Thyroid gland (tissue), 4 donors: ENCODE data around the gene AMER2. TPM values are rescaled to one million over a fixed set of nuclear protein-coding genes. Genes with fewer than 3 reads are reported as not detected.
A peak's percentile ranks its signal among the peaks of the same experiment; 100 is the strongest.

Experiments used
- DNase-seq, 2 donors: peaks; one replicate each; pipeline ENCODE4 v3.0.0-alpha.2; 2019
- H3K27ac ChIP-seq, 3 donors: fragments of 200-600 bp; sonication (generic); 1 replicate in 2 of 3; 2 replicates in 1 of 3; pipeline ENCODE4 v1.5.1; 2016 to 2019; ENCODE audit warnings: mild to moderate bottlenecking in 1 of 3, moderate library complexity in 1 of 3
- H3K27me3 ChIP-seq: fragments of 200-600 bp; sonication (generic); one replicate; pipeline ENCODE4 v1.5.1; 2019
- H3K36me3 ChIP-seq, 2 donors: fragments of 200-600 bp; sonication (generic); one replicate each; pipeline ENCODE4 v1.5.1; 2016 to 2019
- H3K4me1 ChIP-seq, 2 donors: fragments of 200-600 bp; sonication (generic); one replicate each; pipeline ENCODE4 v1.5.1; 2017 to 2019
- H3K4me3 ChIP-seq, 3 donors: fragments of 200-600 bp; sonication (generic); replicated peaks in 1 of 3; 1 replicate in 2 of 3; 2 replicates in 1 of 3; pipeline ENCODE4 v1.5.1; 2016; ENCODE audit warnings: mild to moderate bottlenecking in 1 of 3
- H3K9me3 ChIP-seq: fragments of 200-600 bp; sonication (generic); one replicate; pipeline ENCODE4 v1.5.1; 2017
- POLR2A ChIP-seq, 2 donors: fragments of 450-650 bp; IDR thresholded peaks; one replicate each; pipeline ENCODE4 v1.6.1; 2017; ENCODE audit warnings: antibody characterized with exemption in 2 of 2, mild to moderate bottlenecking in 2 of 2, moderate library complexity in 1 of 2
- WGBS, 2 donors: methylation state at CpG; one replicate each; pipeline ENCODE4 v1.1.5; 2017; 5-methylcytosine and 5-hydroxymethylcytosine counted together
- intact Hi-C: fragments of 100-400 bp; cut with DNase I; formaldehyde crosslinking; loops from one replicate; pipeline ENCODE4 v1.15.1; 2023
- total RNA-seq, 4 donors: library from RNA; depleted of rRNA; stranded (reverse); fragments of >200 nt; gene quantifications; one replicate each; pipeline ENCODE4 v1.2.3, GENCODE V29; 2016
- TF ChIP-seq, protein P1 (sequence below), 6 experiments: fragments of 200-600 bp in 3 of 6; fragments of 450-650 bp in 3 of 6; sonication (generic) in 3 of 6; IDR thresholded peaks; one replicate each; pipeline ENCODE4 v1.5.1; 2016 to 2019; ENCODE audit warnings: antibody characterized with exemption in 6 of 6, mild to moderate bottlenecking in 2 of 6, inconsistent platforms in 1 of 6, moderate library complexity in 1 of 6

AMER2 gene
- total RNA-seq, 4 donors from 2014 or later: under 0.01 TPM; not detected in 2

DNA sequence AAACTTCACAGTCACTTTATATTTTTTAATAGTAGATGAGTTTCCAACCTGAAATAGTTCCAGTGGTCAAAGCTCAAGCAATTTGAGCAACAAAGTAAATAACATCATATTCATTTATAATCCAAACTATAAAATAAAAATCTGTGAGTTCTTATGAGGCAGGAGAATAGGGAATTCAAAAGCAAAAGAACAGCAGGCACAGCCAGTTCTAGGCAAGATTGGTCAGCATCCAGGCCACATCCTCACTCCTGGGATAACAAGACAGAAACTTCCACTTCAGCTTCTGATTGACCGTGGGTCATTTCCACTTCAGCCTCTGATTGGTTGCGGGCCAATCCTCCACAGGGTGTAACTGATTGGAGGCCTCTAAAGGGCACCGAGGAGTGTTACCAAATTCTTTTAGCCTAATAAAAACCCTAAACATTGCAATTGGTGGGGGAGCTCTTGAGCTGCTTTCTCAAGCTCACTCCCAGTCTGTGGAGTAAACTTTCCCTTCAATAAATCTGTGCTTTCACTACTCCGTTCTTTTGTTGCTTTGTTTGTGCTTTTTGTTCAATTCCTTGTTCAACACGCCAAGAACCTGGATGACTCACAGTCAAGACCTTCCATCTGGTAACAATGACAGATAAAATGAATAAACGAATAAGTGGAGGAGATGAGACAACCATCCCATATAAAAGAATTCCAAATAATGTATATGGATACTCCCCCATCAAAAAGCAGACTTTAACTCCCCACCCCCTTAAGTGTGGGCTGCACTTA, 42.6 kb upstream of the AMER2 start:
- intact Hi-C loops: no loop called here
- Histone ChIP-seq H3K36me3 (no peaks in the 10 kb centered on the region), H3K4me3 (no peak overlapping the region), H3K4me1 (no peaks in the 10 kb centered on the region), H3K9me3 (no peaks in the 10 kb centered on the region), H3K27me3 (no peaks in the 10 kb centered on the region), H3K27ac (no peak overlapping the region)
- DNase-seq: no peak
- TF ChIP-seq, protein P1, sequence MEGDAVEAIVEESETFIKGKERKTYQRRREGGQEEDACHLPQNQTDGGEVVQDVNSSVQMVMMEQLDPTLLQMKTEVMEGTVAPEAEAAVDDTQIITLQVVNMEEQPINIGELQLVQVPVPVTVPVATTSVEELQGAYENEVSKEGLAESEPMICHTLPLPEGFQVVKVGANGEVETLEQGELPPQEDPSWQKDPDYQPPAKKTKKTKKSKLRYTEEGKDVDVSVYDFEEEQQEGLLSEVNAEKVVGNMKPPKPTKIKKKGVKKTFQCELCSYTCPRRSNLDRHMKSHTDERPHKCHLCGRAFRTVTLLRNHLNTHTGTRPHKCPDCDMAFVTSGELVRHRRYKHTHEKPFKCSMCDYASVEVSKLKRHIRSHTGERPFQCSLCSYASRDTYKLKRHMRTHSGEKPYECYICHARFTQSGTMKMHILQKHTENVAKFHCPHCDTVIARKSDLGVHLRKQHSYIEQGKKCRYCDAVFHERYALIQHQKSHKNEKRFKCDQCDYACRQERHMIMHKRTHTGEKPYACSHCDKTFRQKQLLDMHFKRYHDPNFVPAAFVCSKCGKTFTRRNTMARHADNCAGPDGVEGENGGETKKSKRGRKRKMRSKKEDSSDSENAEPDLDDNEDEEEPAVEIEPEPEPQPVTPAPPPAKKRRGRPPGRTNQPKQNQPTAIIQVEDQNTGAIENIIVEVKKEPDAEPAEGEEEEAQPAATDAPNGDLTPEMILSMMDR (IDR thresholded peaks at IDR 0.05): no peak
- TF ChIP-seq POLR2A (IDR thresholded peaks at IDR 0.05): no peak
- WGBS, 2 donors: 53 to 61% methylated on average over 6 of the region's 6 CpGs

DNA sequence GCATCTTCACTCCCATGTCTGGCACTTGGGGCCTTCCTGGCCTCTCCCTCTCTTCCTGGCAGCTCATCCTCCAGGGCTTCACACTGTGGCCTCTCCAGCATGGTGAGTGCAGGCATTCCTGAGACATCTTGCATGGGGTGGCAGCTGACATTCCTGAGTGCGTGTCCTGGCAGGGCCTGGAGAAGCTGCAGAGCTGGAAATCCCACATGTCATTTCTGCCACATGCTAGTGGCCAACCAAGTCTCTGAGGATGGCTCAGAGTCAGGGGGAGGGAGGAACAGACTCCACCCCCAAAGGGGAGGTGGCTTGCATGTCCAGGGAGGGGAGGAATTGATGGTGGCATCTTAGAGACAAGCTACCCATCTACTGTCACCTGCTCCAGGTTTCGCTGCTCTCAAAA, 41.6 kb upstream of the AMER2 start:
- no peak overlapping the region for H3K4me3 ChIP-seq
- intact Hi-C loops: no loop called here
- no peaks in the 10 kb centered on the region for H3K4me1 ChIP-seq
- no peak for DNase-seq
- H3K27ac ChIP-seq: no peak overlapping the region
- H3K27me3 ChIP-seq: no peaks in the 10 kb centered on the region
- no peaks in the 10 kb centered on the region for H3K9me3 ChIP-seq
- no peaks in the 10 kb centered on the region for H3K36me3 ChIP-seq
- no peak for TF ChIP-seq POLR2A (IDR thresholded peaks at IDR 0.05)
- TF ChIP-seq, protein P1 (IDR thresholded peaks at IDR 0.05): no peak
- 86 to 100% methylated on average over 1 to 2 of the region's 2 CpGs for WGBS, 2 donors

DNA sequence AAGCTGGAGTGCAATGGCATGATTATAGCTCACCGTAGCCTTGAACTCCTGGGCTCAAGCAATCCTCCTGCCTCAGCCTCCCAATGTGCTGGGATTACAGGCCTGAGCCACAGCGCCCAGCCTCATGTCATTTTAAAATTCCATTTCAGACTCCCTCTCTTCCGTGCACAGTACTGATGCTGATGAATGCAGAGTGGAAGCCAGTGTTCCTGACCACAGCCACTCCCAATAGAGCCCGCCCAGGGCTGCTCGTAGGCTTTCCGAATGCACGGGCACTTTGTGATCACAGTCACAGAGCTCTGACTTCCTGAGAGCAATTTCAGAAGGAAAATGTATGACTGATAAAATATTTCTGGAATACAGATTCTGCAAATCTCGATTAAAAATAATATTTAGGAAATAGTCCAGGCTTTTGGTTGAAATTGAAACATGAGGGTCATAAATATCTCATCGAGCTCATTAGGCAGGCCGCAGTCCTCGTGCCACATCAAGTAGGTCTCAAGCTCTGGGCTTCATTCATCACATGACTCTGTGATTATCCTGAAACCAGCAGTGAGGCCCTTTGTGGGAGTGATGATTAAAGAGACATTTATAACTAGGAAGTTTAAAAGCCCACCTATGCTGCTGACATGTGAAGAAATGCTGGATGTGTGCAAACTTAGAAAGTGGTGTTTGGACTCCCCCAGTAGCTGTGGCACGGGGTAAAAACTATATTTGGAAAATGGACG, 38.9 kb upstream of the AMER2 start:
- WGBS, 2 donors: 62 to 74% methylated on average over 13 of the region's 13 CpGs
- TF ChIP-seq, protein P1 (IDR thresholded peaks at IDR 0.05): no peak
- no peak for TF ChIP-seq POLR2A (IDR thresholded peaks at IDR 0.05)
- H3K36me3 ChIP-seq: no peaks in the 10 kb centered on the region
- H3K27ac ChIP-seq: no peak overlapping the region
- no peaks in the 10 kb centered on the region for H3K4me1 ChIP-seq
- no peak overlapping the region for H3K4me3 ChIP-seq
- no peak for DNase-seq
- no peaks in the 10 kb centered on the region for H3K27me3 ChIP-seq
- no peaks in the 10 kb centered on the region for H3K9me3 ChIP-seq
- intact Hi-C loops: no loop called here

DNA sequence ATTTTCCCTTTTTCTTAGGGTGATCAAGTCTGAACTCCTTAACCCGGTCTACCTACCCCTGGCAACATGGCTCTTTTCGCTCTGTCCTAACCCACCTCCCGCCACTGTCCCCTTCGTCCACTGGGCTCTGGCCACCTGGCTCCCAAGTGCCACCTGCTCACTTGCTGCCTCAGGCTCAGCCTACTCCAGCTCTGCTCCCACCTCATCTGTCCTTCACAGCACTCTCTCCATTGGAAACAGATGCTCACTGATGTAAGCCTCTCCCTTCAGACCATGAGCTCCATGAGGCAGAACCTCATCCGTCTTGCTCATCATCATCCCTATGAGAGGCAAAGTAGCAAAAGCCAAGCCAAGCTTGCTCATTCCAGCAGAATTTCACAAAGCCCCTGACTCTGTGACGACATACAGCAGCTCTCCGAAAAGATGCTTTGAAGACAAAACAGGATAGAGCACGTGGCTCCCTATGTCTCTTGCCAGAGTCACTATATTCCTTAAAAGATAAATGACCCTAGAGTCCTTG, 35.3 kb upstream of the AMER2 start:
- DNase-seq: no peak
- 83 to 89% methylated on average over 8 of the region's 8 CpGs for WGBS, 2 donors
- intact Hi-C loops: no loop called here
- TF ChIP-seq, protein P1 (IDR thresholded peaks at IDR 0.05): no peak
- no peak for TF ChIP-seq POLR2A (IDR thresholded peaks at IDR 0.05)
- Histone ChIP-seq H3K36me3 (no peaks in the 10 kb centered on the region), H3K27me3 (no peaks in the 10 kb centered on the region), H3K9me3 (no peaks in the 10 kb centered on the region), H3K4me1 (peaks cover 3 to 6% of the 10 kb centered on the region in 2 donors), H3K4me3 (no peak overlapping the region), H3K27ac (no peak overlapping the region)

DNA sequence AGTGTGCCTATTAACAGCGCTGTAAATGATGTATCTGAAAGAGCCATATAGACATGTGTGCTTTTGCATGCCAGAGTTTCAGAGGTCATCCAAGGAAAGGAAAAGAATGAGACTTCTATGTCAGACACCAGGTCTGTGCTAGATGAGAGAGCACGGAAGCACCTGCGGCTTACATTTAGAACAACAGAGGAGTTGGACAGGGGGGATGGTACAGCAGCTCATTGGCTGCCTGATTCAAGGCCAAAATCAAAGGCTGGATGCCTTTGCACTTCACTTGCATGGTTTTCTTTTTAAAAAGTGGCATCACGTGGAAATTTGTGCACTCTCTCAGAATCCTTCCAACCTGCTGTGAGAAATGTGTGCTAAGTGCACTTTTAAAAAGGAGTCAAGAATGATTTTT, 32.8 kb upstream of the AMER2 start:
- H3K4me3 ChIP-seq: no peak overlapping the region
- no peaks in the 10 kb centered on the region for H3K27me3 ChIP-seq
- WGBS, 2 donors: 41 to 56% methylated on average over 4 of the region's 4 CpGs
- peak; percentile 43 to 57 for DNase-seq
- TF ChIP-seq POLR2A (IDR thresholded peaks at IDR 0.05): no peak
- TF ChIP-seq, protein P1 (IDR thresholded peaks at IDR 0.05): no peak
- no peak overlapping the region for H3K27ac ChIP-seq
- intact Hi-C loops: no loop called here
- no peaks in the 10 kb centered on the region for H3K36me3 ChIP-seq
- no peaks in the 10 kb centered on the region for H3K9me3 ChIP-seq
- peaks cover 3 to 6% of the 10 kb centered on the region in 2 donors for H3K4me1 ChIP-seq
